ELR (cell line): ENCODE measurements around the gene RNF20.
"Not testable (repeated sequence)": the region's sequence is repeated elsewhere in the genome, so short reads cannot be mapped to it uniquely, and the experiment has no call there.

Experiments used
- DNase-seq: peaks from one replicate; pipeline ENCODE4 v3.0.0-alpha.2; 2015; ENCODE audit warnings: low read depth

Gene RNF20

GRCh38 chr9:101533334-101534204, at the start of gene RNF20:
RNF20 (plus strand) TSS chr9:101533853; CDS start chr9:101535424, 1,571 bp downstream.
- peak; percentile 100 for DNase-seq

GRCh38 chr9:101484046-101484445, 49.6 kb upstream of the RNF20 start:
- no peak for DNase-seq

GRCh38 chr9:101485924-101486692, 47.5 kb upstream of the RNF20 start:
- peak; percentile 66 for DNase-seq

GRCh38 chr9:101486693-101487442, 46.8 kb upstream of the RNF20 start:
- DNase-seq: peak; percentile 79

GRCh38 chr9:101487443-101487840, 46.2 kb upstream of the RNF20 start:
- peak; percentile 7 for DNase-seq

GRCh38 chr9:101495810-101496209, 37.8 kb upstream of the RNF20 start:
- DNase-seq: peak; percentile 68

GRCh38 chr9:101498323-101498722, 35.3 kb upstream of the RNF20 start:
- no peak for DNase-seq

GRCh38 chr9:101504188-101504587, 29.5 kb upstream of the RNF20 start:
- no peak for DNase-seq

GRCh38 chr9:101508211-101508610, 25.4 kb upstream of the RNF20 start:
- DNase-seq: peak; percentile 8

GRCh38 chr9:101509572-101509971, 24.1 kb upstream of the RNF20 start:
- peak; percentile 30 for DNase-seq

- no peak for DNase-seq
Observed at GRCh38 chr9:101510459-101510858, 23.2 kb upstream of the RNF20 start.

- no peak for DNase-seq
Observed at GRCh38 chr9:101511009-101511408, 22.6 kb upstream of the RNF20 start.

GRCh38 chr9:101512116-101512515, 21.5 kb upstream of the RNF20 start:
- DNase-seq: peak; percentile 34

- DNase-seq: no peak
Observed at GRCh38 chr9:101513351-101513750, 20.3 kb upstream of the RNF20 start.

- DNase-seq: peak; percentile 40
Observed at GRCh38 chr9:101514071-101514470, 19.6 kb upstream of the RNF20 start.

- no peak for DNase-seq
Observed at GRCh38 chr9:101516655-101517054, 17.0 kb upstream of the RNF20 start.

GRCh38 chr9:101518489-101518888, 15.2 kb upstream of the RNF20 start:
- DNase-seq: not testable (repeated sequence)

- DNase-seq: no peak
Observed at GRCh38 chr9:101524371-101524770, 9.3 kb upstream of the RNF20 start.

- DNase-seq: peak; percentile 65
Observed at GRCh38 chr9:101527066-101527465, 6.6 kb upstream of the RNF20 start.

GRCh38 chr9:101528015-101528414, 5.6 kb upstream of the RNF20 start:
- no peak for DNase-seq

- DNase-seq: peak; percentile 84
Observed at GRCh38 chr9:101530076-101530711, 3.5 kb upstream of the RNF20 start.

GRCh38 chr9:101536351-101536750, 2.7 kb downstream of the RNF20 start:
- DNase-seq: peak; percentile 83
